ENCODE data around the gene SLC25A1.
"Not testable (repeated sequence)": the region's sequence is repeated elsewhere in the genome, so short reads cannot be mapped to it uniquely, and the experiment has no call there.

The SLC25A1 gene

DNA sequence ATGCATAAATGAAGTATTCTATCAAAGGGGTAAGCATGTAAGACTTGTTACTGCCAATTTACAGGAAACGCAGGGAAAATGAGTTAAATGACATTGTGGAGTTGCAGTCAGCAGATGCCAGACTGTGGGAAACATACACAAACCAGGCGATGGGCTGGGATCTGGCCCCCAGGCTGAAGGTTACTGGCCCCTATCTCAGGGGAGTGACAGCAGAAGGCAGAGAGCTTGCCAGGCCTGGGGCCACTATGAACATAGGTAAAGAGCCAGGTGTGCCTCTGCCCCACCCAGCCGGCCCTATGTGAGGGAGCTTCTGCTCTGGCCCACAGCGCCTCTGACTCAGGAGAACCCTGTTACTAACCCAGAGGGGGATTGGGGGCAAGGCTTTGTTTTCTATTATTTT lies 26.1 kb upstream of the SLC25A1 start:
- no peak for DNase-seq

DNA sequence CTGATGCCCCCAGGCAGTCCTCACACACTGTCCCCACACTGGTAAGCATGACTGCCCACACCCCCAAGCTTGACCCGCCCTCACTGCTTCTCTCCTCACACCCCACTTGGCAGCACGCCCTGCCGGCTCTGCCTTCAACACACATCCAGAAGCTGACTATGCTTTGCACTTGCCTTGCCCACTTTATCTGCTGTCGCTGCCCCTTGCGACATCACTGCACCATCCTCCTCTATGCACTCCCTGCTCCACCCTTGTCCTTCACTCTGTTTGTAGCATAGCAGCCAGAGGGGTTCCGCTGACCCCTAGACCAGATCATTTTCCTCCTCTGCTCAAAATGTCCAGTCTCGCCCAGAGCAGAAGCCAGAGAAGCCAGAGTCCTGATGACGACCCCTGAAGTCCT lies 25.3 kb upstream of the SLC25A1 start:
- no peak for DNase-seq

DNA sequence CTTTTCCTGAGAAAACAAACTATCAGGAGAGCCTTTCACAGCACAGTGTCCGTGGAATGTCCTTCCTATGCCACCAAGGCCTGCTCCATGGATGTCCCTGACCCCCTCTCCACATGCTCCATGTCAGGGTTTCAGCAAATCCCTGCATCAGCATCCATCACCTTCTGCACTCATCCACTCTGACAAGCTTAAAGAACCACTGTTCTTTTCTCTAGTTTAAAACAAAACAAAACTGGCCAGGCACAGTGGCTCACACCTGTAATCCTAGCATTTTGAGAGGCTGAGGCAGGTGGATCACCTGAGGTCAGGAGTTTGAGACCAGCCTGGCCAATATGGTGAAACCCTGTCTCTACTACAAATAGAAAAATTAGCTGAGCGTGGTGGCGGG lies 24.3 kb upstream of the SLC25A1 start:
- not testable (repeated sequence) for DNase-seq

DNA sequence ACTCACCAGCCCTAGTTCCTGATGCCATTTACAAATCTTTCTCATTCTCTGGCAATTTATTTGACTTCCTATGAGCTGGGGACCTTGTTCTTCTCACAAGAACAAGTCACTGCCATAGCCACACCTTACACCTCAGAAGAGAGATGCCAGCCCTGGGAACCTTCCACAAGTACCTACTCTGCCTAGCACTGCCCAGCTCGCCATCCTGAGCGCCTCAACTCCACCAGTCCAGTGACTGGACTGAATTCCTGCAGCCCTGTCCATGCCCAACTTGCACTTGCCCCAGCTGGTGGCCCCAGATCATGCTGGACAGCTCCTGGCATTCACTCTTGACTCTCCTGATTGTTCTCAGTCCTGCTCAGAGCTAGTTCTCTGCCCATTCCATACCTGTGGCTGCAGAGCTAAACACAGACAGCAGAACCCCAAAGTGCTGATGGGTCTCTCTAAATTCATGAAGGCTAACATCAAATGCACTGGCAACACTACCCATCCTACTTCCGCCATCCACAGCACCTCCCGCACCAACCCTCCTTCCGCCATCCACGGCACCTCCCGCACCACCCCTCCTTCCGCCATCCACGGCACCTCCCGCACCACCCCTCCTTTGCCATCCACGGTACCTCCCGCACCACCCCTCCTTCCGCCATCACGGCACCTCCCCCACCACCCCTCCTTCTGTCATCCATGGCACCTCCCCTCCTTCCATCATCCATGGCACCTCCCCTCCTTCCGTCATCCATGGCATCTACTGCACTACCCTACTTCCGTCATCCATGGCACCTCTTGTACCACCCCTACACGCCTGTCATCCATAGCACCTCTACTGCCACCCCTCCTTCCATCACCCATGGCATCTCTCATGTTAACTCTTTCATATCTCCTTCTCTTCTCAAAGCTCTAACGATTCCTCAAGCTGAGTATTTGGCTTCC lies 23.6 kb upstream of the SLC25A1 start:
- DNase-seq, result no peak

DNA sequence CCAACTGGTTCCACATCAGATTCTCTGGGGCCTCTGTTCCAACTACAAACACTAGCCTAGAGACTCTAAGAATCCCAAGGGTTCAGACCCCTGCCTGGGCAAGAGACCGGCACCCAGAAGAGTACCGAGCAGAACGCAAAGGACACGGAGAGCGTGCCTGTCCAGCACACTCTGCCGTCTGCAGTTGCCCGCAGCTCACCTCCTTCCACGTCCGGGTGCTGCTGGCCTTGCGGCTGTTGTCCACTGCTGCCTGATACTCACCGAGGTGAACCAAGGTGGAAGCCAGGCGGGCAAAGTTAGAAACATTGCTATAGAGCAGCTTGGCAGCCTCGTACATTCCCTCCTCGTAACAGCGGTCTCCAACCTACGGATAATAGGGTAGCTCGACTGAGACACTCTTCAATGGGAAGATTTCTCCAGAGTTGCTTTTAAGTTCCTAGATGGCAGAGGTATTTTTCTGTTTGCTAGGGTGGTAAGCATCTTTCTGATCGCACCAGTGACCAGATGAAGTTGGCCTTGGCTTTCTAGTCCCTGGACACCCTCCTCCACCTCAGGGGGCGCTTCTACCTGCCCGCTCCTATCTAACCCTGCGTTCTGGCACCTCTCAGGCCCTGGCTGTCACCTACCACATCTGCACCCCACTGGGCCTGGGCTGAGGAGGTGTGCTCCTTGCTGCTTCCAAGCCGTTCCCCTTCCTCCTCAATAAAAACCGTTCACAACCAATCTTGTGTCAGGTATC lies 22.8 kb upstream of the SLC25A1 start:
- DNase-seq, result no peak

DNA sequence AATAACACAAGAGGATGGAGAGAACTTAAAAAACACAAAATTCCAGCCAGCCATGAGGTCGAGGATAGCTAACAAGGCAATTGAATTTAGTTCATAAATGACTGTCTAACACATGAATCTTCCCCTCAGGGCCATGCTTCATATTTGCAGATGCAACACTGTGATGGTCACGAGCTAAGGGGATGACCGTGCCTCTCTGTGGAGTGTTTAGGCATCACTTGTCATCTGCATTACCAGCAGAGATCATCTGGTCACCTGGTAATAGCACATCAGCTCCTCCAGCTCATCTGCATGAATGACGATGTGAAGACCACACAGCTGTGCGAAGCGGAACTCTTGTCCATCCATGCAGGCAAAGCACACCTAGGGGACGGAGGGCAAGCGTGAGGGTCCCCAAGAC lies 20.9 kb upstream of the SLC25A1 start:
- DNase-seq, result no peak

DNA sequence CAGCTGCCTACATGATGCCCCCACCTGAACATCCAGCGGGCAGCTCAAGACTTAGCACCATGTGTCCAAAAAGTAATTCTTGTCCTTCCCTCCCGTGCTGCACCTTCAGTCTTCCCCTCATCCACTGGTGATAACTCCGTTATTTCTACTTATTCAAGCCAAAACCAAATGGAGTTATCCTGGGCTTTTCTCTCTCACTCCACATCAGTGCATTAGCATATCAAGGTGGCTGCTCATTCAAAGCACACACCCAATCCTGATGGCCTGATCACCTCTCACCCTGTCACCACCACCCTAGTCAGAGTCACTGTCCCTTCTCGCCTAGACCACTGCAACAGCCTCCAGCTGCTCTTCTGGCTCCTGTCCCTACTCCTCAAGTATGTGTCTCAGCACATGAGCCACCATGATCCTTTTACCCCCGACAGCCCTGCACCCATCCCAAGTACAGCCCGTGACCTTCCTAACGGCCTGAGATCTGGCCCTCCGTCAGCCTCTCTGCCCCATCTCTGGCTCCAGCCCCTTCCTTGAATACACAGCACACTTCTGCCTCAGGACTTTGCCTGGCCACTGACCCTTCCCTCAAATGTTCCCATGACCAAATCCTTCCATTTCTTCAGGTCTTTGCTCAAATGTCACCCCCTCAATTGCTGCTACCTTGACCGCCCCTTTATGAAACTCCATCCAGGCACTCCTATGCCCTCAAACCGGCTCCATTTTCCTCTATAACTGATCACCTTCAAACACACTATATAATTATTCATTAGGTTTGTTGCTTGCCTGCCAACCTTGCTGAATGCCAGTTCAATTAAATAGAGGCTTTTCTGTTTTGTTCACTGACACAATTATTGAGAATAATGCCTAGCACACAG lies 19.7 kb upstream of the SLC25A1 start:
- no peak for DNase-seq

DNA sequence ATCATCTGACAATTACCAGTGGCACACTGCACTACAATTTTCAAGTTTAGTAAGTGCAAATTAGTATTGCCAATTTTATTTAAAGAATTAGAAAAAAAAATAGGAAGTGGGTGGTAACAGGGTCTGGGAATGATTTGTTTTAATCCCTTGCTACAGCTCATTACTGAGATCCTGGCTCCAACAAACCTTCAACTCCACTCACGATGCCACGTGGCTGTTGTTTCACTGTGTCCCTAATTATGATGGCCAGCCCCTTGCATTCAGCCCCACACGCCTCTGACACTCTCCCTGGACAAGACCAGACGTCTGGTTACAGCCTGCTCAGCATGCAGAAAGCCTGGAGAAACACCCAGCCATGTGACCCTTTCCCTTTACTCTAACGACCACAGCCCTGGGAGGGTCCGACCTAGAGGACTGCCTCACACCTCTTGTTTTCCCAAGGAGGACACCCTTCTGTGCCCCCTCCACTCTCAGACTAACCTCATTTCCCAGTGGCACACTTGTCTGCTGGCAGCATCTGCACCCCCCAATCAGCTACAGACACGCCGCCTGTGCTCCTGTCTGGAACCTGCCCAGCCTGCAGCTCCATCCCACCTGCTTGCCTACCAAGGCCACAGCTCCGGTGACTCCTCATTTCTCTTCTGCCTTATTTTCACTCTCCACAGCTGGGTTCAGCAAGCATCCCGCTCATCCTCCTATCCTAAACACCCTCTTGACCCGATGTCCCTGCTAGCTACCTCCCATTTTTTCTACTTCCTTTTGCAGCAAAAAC lies 18.5 kb upstream of the SLC25A1 start:
- no peak for DNase-seq

DNA sequence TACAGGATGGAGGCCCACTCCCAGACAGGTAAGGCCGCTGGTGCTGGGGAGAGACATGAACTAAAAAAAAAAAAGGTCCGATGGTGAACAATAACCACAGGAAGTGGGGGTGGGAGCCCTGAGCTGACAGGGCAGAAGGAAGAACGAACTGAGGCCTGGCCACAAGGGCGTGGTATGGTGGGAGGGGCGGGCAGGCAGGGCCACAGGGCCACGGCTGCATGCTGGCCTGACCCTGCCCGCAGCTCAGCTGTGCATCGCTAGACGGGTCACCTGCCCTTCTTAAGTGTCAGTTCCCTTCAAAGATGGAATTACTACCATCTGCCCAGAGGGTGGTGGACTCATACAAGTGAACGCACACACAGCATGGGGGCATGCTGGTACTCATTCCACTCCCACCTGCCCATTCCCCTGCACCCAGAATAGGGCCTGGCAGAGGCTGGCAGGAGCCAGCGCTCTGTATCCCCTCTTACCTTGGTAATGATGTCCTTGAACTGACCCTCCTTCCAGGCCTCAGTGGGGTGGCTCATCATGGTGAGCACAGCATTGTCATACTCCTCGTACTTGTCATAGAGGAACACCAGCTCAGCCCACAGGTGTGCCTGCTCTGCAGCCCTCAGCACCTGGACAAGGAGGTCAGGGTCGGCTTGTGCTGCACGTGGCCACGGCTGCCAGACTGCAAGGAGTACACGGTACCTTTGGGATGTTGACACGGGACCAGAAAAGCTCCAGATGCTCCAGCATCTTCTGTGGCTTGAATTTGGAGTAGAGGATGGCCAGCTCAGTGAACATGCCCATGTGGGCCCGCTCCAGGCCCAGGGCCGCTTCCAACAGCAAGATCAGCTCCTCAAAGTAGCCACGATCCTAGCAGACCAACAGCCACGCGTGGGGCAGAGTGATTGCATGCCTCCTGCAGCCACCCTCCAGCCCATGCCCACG lies 17.5 kb upstream of the SLC25A1 start:
- no peak for DNase-seq

DNA sequence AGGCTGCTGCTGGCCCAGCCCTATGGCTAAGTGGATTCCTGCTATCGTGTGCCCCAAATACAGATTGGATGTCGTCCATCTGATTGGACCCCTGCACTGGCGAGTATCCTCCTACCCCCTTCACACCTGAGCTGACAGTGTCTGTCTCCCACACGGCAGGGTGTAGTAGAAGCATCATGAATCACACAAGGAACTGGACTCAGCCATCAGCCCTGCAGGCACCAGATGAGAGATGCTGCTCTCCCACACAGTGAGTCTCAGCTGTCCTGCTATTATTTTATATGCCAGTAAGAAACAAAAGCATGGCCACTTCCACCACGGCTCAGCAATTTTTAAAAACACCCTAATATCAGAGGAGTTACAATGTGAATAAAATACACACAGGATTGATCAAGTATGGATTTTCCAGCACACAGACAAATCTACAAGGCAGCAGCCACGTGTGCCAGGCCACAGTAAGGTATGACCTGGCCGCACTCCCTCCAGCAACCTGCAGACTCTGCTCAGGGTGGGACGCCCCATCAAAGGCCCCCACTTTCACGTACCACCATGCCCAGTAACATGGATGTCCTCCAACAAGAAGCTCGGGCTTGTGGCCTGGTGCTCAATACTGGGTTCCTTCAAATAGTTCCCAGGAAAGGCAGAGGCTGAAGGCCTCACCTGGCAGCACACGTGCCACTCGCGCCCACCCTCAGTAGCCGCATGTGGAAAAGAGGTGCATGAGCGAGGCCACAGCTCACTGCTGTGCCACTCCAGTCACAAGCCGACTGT lies 16.4 kb upstream of the SLC25A1 start:
- DNase-seq, result no peak

DNA sequence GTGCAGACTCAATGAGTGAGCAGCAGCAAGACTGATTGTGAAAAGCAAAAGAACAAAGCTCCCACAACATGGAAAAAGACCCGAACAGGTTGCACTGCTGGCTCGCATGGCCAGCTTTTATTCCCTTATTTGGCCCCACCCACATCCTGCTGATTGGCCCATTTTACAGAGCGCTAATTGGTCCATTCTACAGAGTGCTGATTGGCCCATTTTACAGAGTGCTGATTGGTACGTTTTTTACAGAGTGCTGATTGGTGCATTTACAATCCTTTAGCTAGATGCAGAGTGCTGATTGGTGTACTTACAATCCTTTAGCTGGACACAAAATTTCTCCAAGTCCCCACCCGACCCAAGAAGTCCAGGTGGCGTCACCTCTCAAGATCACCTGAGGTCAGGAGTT lies 15.3 kb upstream of the SLC25A1 start:
- DNase-seq, result no peak

DNA sequence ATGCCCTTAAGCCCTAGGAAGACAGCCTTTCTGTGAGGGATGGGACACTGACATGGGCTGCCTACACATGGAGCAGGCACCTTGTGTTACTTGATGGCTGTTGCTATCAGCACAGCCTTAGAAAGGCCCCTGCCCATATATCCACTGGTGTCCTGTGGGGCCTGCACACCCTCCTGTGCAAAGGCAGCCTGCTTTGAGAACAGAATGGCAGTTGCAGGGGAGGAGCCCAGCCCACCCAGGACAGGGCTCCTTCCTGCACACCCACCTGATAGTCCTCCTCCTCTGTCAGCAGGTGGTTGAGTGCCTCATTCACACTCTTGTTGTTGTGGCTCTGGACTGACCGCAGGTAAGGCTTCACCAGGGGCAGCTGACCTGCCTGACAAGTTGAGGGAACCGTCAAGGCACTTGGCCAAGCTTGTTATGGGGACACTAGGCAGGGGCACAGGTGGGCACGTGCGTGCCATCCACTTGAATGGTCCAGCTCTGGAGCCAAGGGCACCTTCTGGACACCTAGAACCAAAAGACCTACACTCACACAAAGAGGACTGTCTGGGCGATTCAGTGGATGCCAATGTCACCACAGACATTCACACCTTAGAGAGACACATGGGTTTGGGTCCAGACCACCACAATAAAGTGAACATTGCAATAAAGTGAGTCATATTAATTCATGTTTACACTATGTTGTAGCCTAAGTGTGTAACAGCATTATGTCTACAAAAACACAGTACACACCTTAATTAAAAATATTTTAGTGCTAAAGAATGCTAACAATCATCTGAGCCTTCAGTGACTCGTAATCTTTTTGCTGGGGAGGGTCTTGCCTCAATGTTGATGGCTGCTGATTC lies 9.4 kb upstream of the SLC25A1 start:
- no peak for DNase-seq

DNA sequence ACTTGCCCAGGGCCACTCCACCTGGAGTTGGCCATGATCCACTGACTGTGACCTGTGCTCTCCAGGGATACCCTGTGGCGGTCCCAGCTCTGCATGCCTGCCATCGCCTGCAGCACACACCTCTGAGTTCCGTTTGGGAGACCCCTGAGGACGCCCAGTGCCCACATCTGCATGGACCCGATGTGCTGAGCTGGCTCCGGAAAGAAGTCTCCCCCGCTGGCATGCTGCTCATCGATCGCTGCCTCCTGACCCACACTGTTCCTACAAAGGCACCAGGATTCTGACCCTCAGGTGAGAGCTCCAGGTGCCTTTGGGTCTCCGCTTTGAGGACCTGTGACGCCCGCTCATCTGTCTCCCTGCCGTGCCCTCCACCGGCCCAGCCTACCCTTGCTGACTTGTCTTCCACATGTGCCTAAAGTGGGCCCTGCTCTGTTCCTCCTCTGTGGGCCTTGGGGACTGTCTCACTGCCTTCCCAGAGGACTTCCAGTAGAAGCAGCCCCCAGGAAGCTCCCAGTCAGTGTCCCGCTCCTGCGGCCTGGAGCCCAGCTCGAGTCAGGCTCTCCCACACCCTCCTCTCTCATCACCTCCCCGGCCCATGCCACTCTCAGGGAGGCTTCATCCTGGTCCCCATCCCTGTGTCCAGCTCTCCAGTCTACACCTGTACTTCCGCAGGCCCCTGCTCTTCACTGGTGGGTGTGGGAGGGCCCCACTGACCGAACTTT lies 5.9 kb upstream of the SLC25A1 start:
- no peak for DNase-seq

DNA sequence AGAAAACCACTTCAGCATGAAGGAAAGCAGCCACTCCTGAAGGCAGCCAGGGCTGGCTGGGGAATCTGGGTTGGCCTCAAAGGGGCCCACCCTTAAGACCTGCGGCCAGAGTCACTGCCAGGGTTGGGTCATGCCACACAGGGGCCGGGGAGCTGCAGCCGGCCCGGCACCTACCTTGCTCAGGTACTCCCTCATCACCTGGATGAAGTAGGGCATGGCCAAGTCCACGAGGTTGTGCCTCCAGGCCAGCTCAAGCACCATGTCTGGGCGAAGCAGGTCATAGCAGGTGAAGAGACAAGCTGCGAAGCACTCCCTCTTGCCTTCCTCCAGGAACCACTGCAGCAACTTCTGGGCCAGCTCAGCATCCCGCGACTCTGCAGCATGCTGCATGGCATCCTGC lies 4.7 kb upstream of the SLC25A1 start:
- no peak for DNase-seq

DNA sequence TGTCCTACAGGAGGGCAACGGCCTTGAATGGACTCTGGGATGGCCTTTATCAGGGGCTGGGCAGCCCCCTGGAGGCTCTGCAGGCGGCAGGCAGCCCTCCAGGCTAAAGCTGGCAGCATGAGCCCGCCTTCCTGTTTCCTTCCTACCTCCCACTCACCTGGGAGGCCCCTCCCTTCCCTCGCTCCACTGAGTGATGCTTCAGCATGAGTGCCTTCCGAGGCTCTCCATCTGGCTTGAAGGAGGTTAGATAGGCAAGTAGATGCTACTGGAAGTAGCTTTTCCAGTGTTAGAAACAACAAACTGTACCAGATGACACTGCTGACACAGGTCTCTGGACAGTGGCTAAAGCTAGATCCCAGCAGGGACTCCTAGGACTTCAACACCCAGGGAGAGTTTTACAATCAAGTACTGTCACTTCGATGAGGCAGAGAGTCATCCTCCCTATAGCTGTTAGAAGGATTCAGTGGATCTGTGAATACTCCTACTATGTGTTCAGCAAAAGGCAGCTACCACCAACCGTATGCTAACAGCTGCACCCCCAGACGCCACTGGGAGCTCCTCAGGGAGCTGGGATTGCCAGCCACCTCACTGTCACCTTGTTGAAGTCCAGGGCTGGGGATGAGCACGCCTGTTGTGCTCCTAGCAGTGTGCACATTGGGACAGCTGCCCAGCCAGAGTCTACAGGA lies 4.1 kb upstream of the SLC25A1 start:
- DNase-seq, result no peak

DNA sequence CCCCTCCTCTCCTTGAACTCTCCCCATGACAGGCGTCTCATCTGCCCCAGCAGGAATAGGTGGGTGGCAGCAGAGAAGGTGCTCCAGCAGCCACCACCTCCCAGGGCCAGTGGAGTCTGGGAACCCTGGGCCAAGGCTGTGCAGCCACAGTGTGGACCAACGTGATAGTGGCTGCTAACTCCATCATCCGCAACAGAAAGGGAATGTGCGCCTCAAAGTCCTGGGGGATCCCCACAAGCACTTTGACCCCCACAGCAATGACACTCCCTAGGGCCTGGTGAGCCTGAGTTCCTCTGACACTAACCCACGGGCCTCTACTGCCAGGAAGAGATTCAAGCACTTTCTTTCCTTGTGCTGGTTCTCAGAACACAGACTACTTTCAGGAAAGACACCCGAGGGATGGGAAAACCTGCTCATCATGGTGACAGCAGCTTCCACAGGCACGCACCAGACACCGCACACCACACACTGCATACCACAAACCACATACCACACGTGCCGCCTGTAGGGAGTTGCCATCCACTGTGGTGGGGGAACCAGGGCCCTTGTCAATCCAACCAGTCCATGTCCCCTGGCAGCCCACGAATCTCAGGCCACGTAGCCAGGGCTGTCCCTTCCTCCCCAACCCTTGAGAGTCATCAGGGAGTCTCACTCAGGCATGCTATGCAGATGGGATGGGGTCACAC lies 3.4 kb upstream of the SLC25A1 start:
- no peak for DNase-seq

DNA sequence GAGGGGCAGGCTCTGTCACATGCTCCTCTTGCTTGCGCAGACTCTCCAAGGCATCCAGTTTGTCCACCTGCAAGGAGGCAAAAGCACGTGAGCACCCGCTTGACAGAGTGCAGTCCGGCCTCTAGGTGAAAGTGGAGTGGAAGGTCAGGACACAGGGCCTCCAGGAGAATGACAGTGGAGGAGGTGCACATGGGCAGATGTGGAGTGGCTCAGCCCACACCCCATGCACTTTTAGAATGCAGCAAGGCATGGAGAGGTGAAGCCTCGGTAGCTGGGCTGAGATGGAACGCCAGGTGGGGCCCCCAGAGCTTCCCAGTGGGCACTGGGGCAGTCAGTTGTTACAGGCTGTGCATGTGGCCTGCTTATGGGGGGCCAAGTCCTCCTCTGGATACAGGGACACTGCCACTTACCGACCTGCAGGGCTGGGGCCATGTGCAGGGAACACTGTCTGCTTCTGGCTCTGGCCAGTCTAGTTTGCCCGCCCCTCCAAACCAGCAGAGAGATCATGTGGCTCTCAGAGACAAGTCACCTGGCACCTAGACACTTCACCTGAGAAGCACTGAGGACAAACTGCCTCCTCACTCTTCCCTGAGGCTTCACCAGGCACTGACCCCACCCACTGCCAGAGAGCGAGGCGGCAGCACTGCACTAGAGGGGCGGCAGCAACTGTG lies 2.3 kb upstream of the SLC25A1 start:
- DNase-seq, result no peak

Data from NCI-H226 (cell line).